DND-41 (cell line): ENCODE data around the gene OCA2.

Experiments
- EZH2 ChIP-seq: IDR thresholded peaks from 3 replicates; pipeline ENCODE4 v1.6.1; 2012; ENCODE audit warnings: borderline replicate concordance, low read depth, mild to moderate bottlenecking, moderate library complexity, low read length, inconsistent platforms; ENCODE audit not compliant: severe bottlenecking
- TF ChIP-seq, protein P1 (sequence below): IDR thresholded peaks from 2 replicates; pipeline ENCODE4 v1.5.1; 2012; ENCODE audit warnings: borderline replicate concordance, low read length, moderate library complexity, mild to moderate bottlenecking; ENCODE audit not compliant: poor library complexity, severe bottlenecking; ENCODE audit errors: extremely low read depth

GRCh38 chr15:27742751-27743477 is 356.2 kb downstream of the OCA2 start:
- TF ChIP-seq, protein P1, sequence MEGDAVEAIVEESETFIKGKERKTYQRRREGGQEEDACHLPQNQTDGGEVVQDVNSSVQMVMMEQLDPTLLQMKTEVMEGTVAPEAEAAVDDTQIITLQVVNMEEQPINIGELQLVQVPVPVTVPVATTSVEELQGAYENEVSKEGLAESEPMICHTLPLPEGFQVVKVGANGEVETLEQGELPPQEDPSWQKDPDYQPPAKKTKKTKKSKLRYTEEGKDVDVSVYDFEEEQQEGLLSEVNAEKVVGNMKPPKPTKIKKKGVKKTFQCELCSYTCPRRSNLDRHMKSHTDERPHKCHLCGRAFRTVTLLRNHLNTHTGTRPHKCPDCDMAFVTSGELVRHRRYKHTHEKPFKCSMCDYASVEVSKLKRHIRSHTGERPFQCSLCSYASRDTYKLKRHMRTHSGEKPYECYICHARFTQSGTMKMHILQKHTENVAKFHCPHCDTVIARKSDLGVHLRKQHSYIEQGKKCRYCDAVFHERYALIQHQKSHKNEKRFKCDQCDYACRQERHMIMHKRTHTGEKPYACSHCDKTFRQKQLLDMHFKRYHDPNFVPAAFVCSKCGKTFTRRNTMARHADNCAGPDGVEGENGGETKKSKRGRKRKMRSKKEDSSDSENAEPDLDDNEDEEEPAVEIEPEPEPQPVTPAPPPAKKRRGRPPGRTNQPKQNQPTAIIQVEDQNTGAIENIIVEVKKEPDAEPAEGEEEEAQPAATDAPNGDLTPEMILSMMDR, result no peak
- no peak for TF ChIP-seq EZH2
